ENCODE measurements around the gene ARMCX6.
"Not testable (repeated sequence)": the region's sequence is repeated elsewhere in the genome, so short reads cannot be mapped to it uniquely, and the experiment has no call there.

Gene ARMCX6

GRCh38 chrX:101617211-101618191 is at the start of gene ARMCX6:
Gene ARMCX6, minus strand, starts transcription at chrX:101618000. Its CDS starts 1,380 bp downstream, at chrX:101616620.
- DNase-seq (ENCODE audit: low spot score): peak; percentile 75

GRCh38 chrX:101659601-101660063 is 41.8 kb upstream of the ARMCX6 start, which contains the start of gene ARMCX2:
Gene ARMCX2, minus strand, starts transcription at chrX:101659850. Its CDS starts 2,262 bp downstream, at chrX:101657588.
- DNase-seq (ENCODE audit: low spot score): peak; percentile 74

- DNase-seq (ENCODE audit: low spot score): peak; percentile 79
Measured at GRCh38 chrX:101658661-101659491, 41.1 kb upstream of the ARMCX6 start.

GRCh38 chrX:101657495-101657894 is 39.7 kb upstream of the ARMCX6 start:
- no peak for DNase-seq (ENCODE audit: low spot score)

GRCh38 chrX:101656817-101657216 is 39.0 kb upstream of the ARMCX6 start:
- DNase-seq (ENCODE audit: low spot score): no peak

- DNase-seq (ENCODE audit: low spot score): no peak
Measured at GRCh38 chrX:101655534-101655933, 37.7 kb upstream of the ARMCX6 start.

GRCh38 chrX:101647716-101648115 is 29.9 kb upstream of the ARMCX6 start:
- not testable (repeated sequence) for DNase-seq (ENCODE audit: low spot score)

- DNase-seq (ENCODE audit: low spot score): no peak
Measured at GRCh38 chrX:101642093-101642492, 24.3 kb upstream of the ARMCX6 start.

- DNase-seq (ENCODE audit: low spot score): no peak
Measured at GRCh38 chrX:101639583-101639982, 21.8 kb upstream of the ARMCX6 start.

GRCh38 chrX:101619364-101619763 is 1.6 kb upstream of the ARMCX6 start:
- no peak for DNase-seq (ENCODE audit: low spot score)

GRCh38 chrX:101605728-101606127 is 12.1 kb downstream of the ARMCX6 start:
- no peak for DNase-seq (ENCODE audit: low spot score)

- no peak for DNase-seq (ENCODE audit: low spot score)
Measured at GRCh38 chrX:101605146-101605545, 12.7 kb downstream of the ARMCX6 start.

- peak; percentile 45 for DNase-seq (ENCODE audit: low spot score)
Measured at GRCh38 chrX:101602077-101602476, 15.7 kb downstream of the ARMCX6 start.

- DNase-seq (ENCODE audit: low spot score): not testable (repeated sequence)
Measured at GRCh38 chrX:101599592-101599991, 18.2 kb downstream of the ARMCX6 start.

GRCh38 chrX:101595739-101596419 is 21.9 kb downstream of the ARMCX6 start:
- DNase-seq (ENCODE audit: low spot score): peak; percentile 61

All from AG08395 (cell line).